GM12878 (cell line): ENCODE data around the gene PSMB3. TPM values are rescaled to one million over a fixed set of nuclear protein-coding genes. Genes with fewer than 3 reads are reported as not detected.

ENCODE experiments used
- YY1 ChIP-seq: IDR thresholded peaks from 2 replicates; pipeline ENCODE4 v1.6.1; 2011; ENCODE audit warnings: low read depth, mild to moderate bottlenecking, low read length
- microRNA-seq: library from miRNA; unstranded; fragments of <30 nt; microRNA quantifications from one replicate; pipeline ENCODE4, GENCODE V29; 2018
- polyA plus RNA-seq, 11 experiments: library from polyadenylated mRNA; depleted of rRNA in 4 of 11; unstranded in 6 of 11; stranded (reverse) in 5 of 11; fragments of >200 nt; fragmentation: Nextera tagmentation in 4 of 11; fragmentation: Illumina TruSeq in 1 of 11; extraction: Ambion mirVana in 4 of 11; extraction: Trizol in 1 of 11; gene quantifications; 1 replicate in 1 of 11; 2 replicates in 10 of 11; pipeline versions ENCODE4 v1.2.1 to v1.2.3, GENCODE V29; 2011 to 2016; ENCODE audit warnings: inconsistent platforms in 2 of 11, missing spikeins in 2 of 11, low read depth in 1 of 11
- small RNA-seq: library from RNA; depleted of rRNA; stranded (forward); fragments of <200 nt; gene quantifications from one replicate; pipeline ENCODE3, GENCODE V24; 2014
- total RNA-seq, 4 experiments: library from RNA; depleted of rRNA in 3 of 4; stranded (reverse); fragments of >200 nt in 3 of 4; fragmentation: Illumina TruSeq in 1 of 4; extraction: Trizol in 1 of 4; gene quantifications; 2 replicates each; pipeline versions ENCODE4 v1.2.1 to v1.2.3, GENCODE V29; 2013 to 2021
- TF ChIP-seq, protein P1 (sequence below): fragments of 450-650 bp; IDR thresholded peaks from 2 replicates; pipeline ENCODE4 v1.6.1; 2018; ENCODE audit warnings: mild to moderate bottlenecking, low read depth, moderate library complexity; ENCODE audit not compliant: partially characterized antibody
- TF ChIP-seq, protein P2 (sequence below): fragments of 150-350 bp; IDR thresholded peaks from 2 replicates; pipeline ENCODE4 v1.6.1; 2014; ENCODE audit warnings: mild to moderate bottlenecking, low read depth, low read length

The PSMB3 gene
- total and polyA plus RNA-seq, 10 of the 15 experiments (the other 5 are each of a cell fraction or from before 2014, with no cell fraction given): 300 to 2,130 (median 490) TPM

DNA sequence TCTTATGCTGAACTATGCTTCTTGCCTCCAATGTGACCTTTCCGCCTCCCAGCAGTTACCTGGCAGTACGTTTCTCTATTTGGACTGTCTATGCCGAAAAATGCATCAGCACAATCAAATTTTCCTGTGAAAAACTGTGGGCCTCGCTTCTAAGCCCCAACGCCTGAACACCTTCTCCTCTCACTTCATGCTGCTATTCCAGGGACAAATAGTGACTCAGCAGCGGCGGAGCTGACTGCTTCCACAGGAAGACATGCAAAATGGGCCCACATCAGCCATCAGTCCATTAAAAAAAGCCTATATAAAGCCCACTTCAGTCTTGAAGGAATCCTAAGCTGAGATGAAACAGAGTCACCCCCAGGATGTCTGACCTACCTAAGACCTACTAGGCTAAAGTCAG lies 57.3 kb downstream of the PSMB3 start (continued):
- TF ChIP-seq, protein P1, sequence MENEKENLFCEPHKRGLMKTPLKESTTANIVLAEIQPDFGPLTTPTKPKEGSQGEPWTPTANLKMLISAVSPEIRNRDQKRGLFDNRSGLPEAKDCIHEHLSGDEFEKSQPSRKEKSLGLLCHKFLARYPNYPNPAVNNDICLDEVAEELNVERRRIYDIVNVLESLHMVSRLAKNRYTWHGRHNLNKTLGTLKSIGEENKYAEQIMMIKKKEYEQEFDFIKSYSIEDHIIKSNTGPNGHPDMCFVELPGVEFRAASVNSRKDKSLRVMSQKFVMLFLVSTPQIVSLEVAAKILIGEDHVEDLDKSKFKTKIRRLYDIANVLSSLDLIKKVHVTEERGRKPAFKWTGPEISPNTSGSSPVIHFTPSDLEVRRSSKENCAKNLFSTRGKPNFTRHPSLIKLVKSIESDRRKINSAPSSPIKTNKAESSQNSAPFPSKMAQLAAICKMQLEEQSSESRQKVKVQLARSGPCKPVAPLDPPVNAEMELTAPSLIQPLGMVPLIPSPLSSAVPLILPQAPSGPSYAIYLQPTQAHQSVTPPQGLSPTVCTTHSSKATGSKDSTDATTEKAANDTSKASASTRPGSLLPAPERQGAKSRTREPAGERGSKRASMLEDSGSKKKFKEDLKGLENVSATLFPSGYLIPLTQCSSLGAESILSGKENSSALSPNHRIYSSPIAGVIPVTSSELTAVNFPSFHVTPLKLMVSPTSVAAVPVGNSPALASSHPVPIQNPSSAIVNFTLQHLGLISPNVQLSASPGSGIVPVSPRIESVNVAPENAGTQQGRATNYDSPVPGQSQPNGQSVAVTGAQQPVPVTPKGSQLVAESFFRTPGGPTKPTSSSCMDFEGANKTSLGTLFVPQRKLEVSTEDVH: no peak
- no peak for TF ChIP-seq YY1
- TF ChIP-seq, protein P2, sequence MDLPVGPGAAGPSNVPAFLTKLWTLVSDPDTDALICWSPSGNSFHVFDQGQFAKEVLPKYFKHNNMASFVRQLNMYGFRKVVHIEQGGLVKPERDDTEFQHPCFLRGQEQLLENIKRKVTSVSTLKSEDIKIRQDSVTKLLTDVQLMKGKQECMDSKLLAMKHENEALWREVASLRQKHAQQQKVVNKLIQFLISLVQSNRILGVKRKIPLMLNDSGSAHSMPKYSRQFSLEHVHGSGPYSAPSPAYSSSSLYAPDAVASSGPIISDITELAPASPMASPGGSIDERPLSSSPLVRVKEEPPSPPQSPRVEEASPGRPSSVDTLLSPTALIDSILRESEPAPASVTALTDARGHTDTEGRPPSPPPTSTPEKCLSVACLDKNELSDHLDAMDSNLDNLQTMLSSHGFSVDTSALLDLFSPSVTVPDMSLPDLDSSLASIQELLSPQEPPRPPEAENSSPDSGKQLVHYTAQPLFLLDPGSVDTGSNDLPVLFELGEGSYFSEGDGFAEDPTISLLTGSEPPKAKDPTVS: no peak
- TF ChIP-seq, all 136 proteins: peak for 0

Small RNA genes within 50 kb of the gene (microRNA-seq; reads per million reads assigned to microRNA genes)
- 2.3 reads per million, percentile 7 among the genes with 10 or more reads in this experiment for gene MIR4726

Small RNA genes within 50 kb of the gene (small RNA-seq; reads per million reads assigned to genes)
- 0.43 reads per million, percentile 5 among the genes with 10 or more reads in this experiment for gene MIR4726
- 1.8 reads per million, percentile 58 among the genes with 10 or more reads in this experiment for gene RNA5SP440
- gene RNU6-866P: not detected

Other genes with a start within 250 kb of the PSMB3 start
Only the 7 nearest of the 10 such genes appear.
- 4.8 and 5.0 TPM in 2 replicates for gene EPOP, start 77.8 kb upstream of the PSMB3 start, total RNA-seq (2014; rRNA removed)
- gene EPOP, start 77.8 kb upstream of the PSMB3 start, total RNA-seq (2014; rRNA removed; fragmentation: Illumina TruSeq; extraction: Trizol): 3.3 and 3.6 TPM in 2 replicates
- gene EPOP, start 77.8 kb upstream of the PSMB3 start, total RNA-seq (2021): 9.0 and 9.7 TPM in 2 replicates
- gene EPOP, start 77.8 kb upstream of the PSMB3 start, polyA plus RNA-seq (2011; rRNA removed): 7.7 and 8.2 TPM in 2 replicates
- gene EPOP, start 77.8 kb upstream of the PSMB3 start, polyA plus RNA-seq (2014; fragmentation: Illumina TruSeq; extraction: Trizol): 3.9 and 4.0 TPM in 2 replicates
- gene EPOP, start 77.8 kb upstream of the PSMB3 start, polyA plus RNA-seq (2014; fragmentation: Nextera tagmentation; extraction: Ambion mirVana): 1 to 10 TPM in 1 of 2 experiments, under 1 TPM in 1; 0.53 to 1.4 TPM
- 5.9 and 6.3 TPM in 2 replicates for gene EPOP, start 77.8 kb upstream of the PSMB3 start, polyA plus RNA-seq (2014; rRNA removed)
- 1 to 10 TPM; 1.6 to 2.2 TPM for gene EPOP, start 77.8 kb upstream of the PSMB3 start, polyA plus RNA-seq (2016; fragmentation: Nextera tagmentation; extraction: Ambion mirVana)
- gene MLLT6, start 47.5 kb upstream of the PSMB3 start, total RNA-seq (2014; rRNA removed): 44.2 and 46.0 TPM in 2 replicates
- 29.0 and 31.2 TPM in 2 replicates for gene MLLT6, start 47.5 kb upstream of the PSMB3 start, total RNA-seq (2014; rRNA removed; fragmentation: Illumina TruSeq; extraction: Trizol)
- 89.0 and 105 TPM in 2 replicates for gene MLLT6, start 47.5 kb upstream of the PSMB3 start, total RNA-seq (2021)
- gene MLLT6, start 47.5 kb upstream of the PSMB3 start, polyA plus RNA-seq (2011; rRNA removed): 33.8 and 47.5 TPM in 2 replicates
- 35.2 and 43.6 TPM in 2 replicates for gene MLLT6, start 47.5 kb upstream of the PSMB3 start, polyA plus RNA-seq (2014; fragmentation: Illumina TruSeq; extraction: Trizol)
- 1 to 10 TPM; 4.8 to 4.9 TPM for gene MLLT6, start 47.5 kb upstream of the PSMB3 start, polyA plus RNA-seq (2014; fragmentation: Nextera tagmentation; extraction: Ambion mirVana)
- gene MLLT6, start 47.5 kb upstream of the PSMB3 start, polyA plus RNA-seq (2014; rRNA removed): 75.7 and 82.4 TPM in 2 replicates
- gene MLLT6, start 47.5 kb upstream of the PSMB3 start, polyA plus RNA-seq (2016; fragmentation: Nextera tagmentation; extraction: Ambion mirVana): 1 to 10 TPM; 7.2 to 8.2 TPM
- gene CISD3, start 22.4 kb upstream of the PSMB3 start, total RNA-seq (2014; rRNA removed): 6.7 and 9.0 TPM in 2 replicates
- gene CISD3, start 22.4 kb upstream of the PSMB3 start, total RNA-seq (2014; rRNA removed; fragmentation: Illumina TruSeq; extraction: Trizol): 4.3 and 7.3 TPM in 2 replicates
- 25.4 and 28.5 TPM in 2 replicates for gene CISD3, start 22.4 kb upstream of the PSMB3 start, total RNA-seq (2021)
- gene CISD3, start 22.4 kb upstream of the PSMB3 start, polyA plus RNA-seq (2011; rRNA removed): 3.9 and 6.0 TPM in 2 replicates
- gene CISD3, start 22.4 kb upstream of the PSMB3 start, polyA plus RNA-seq (2014; fragmentation: Illumina TruSeq; extraction: Trizol): 2.9 and 4.3 TPM in 2 replicates
- 1 to 10 TPM; 2.6 to 5.3 TPM for gene CISD3, start 22.4 kb upstream of the PSMB3 start, polyA plus RNA-seq (2014; fragmentation: Nextera tagmentation; extraction: Ambion mirVana)
- gene CISD3, start 22.4 kb upstream of the PSMB3 start, polyA plus RNA-seq (2014; rRNA removed): 23.5 and 24.1 TPM in 2 replicates
- gene CISD3, start 22.4 kb upstream of the PSMB3 start, polyA plus RNA-seq (2016; fragmentation: Nextera tagmentation; extraction: Ambion mirVana): 10 to 100 TPM; 34.1 to 38.1 TPM
- 3.7 and 4.5 TPM in 2 replicates for gene PCGF2, start 4.4 kb upstream of the PSMB3 start, total RNA-seq (2014; rRNA removed)
- gene PCGF2, start 4.4 kb upstream of the PSMB3 start, total RNA-seq (2014; rRNA removed; fragmentation: Illumina TruSeq; extraction: Trizol): 2.7 and 3.1 TPM in 2 replicates
- gene PCGF2, start 4.4 kb upstream of the PSMB3 start, total RNA-seq (2021): 35.6 and 40.4 TPM in 2 replicates
- 7.9 and 15.1 TPM in 2 replicates for gene PCGF2, start 4.4 kb upstream of the PSMB3 start, polyA plus RNA-seq (2011; rRNA removed)
- 6.4 and 10.1 TPM in 2 replicates for gene PCGF2, start 4.4 kb upstream of the PSMB3 start, polyA plus RNA-seq (2014; fragmentation: Illumina TruSeq; extraction: Trizol)
- gene PCGF2, start 4.4 kb upstream of the PSMB3 start, polyA plus RNA-seq (2014; fragmentation: Nextera tagmentation; extraction: Ambion mirVana): 1 to 10 TPM; 3.1 to 9.8 TPM
- gene PCGF2, start 4.4 kb upstream of the PSMB3 start, polyA plus RNA-seq (2014; rRNA removed): 14.2 and 15.5 TPM in 2 replicates
- gene PCGF2, start 4.4 kb upstream of the PSMB3 start, polyA plus RNA-seq (2016; fragmentation: Nextera tagmentation; extraction: Ambion mirVana): 1 to 10 TPM; 3.0 to 4.1 TPM
- gene PIP4K2B, start 46.8 kb downstream of the PSMB3 start, total RNA-seq (2014; rRNA removed): 15.3 and 15.8 TPM in 2 replicates
- gene PIP4K2B, start 46.8 kb downstream of the PSMB3 start, total RNA-seq (2014; rRNA removed; fragmentation: Illumina TruSeq; extraction: Trizol): 18.1 and 22.0 TPM in 2 replicates
- 30.2 and 30.3 TPM in 2 replicates for gene PIP4K2B, start 46.8 kb downstream of the PSMB3 start, total RNA-seq (2021)
- 16.7 and 22.4 TPM in 2 replicates for gene PIP4K2B, start 46.8 kb downstream of the PSMB3 start, polyA plus RNA-seq (2011; rRNA removed)
- gene PIP4K2B, start 46.8 kb downstream of the PSMB3 start, polyA plus RNA-seq (2014; fragmentation: Illumina TruSeq; extraction: Trizol): 24.8 and 26.6 TPM in 2 replicates
- gene PIP4K2B, start 46.8 kb downstream of the PSMB3 start, polyA plus RNA-seq (2014; fragmentation: Nextera tagmentation; extraction: Ambion mirVana): 1 to 10 TPM; 3.8 to 4.0 TPM
- 21.1 and 24.5 TPM in 2 replicates for gene PIP4K2B, start 46.8 kb downstream of the PSMB3 start, polyA plus RNA-seq (2014; rRNA removed)
- 1 to 10 TPM; 8.2 to 8.5 TPM for gene PIP4K2B, start 46.8 kb downstream of the PSMB3 start, polyA plus RNA-seq (2016; fragmentation: Nextera tagmentation; extraction: Ambion mirVana)
- gene CWC25, start 72.6 kb downstream of the PSMB3 start, total RNA-seq (2014; rRNA removed): 14.7 and 17.5 TPM in 2 replicates
- 18.5 and 19.9 TPM in 2 replicates for gene CWC25, start 72.6 kb downstream of the PSMB3 start, total RNA-seq (2014; rRNA removed; fragmentation: Illumina TruSeq; extraction: Trizol)
- gene CWC25, start 72.6 kb downstream of the PSMB3 start, total RNA-seq (2021): 15.9 and 17.1 TPM in 2 replicates
- gene CWC25, start 72.6 kb downstream of the PSMB3 start, polyA plus RNA-seq (2011; rRNA removed): 29.6 and 30.7 TPM in 2 replicates
- gene CWC25, start 72.6 kb downstream of the PSMB3 start, polyA plus RNA-seq (2014; fragmentation: Illumina TruSeq; extraction: Trizol): 29.7 and 29.9 TPM in 2 replicates
- gene CWC25, start 72.6 kb downstream of the PSMB3 start, polyA plus RNA-seq (2014; fragmentation: Nextera tagmentation; extraction: Ambion mirVana): 10 to 100 TPM; 25.0 to 29.7 TPM
- gene CWC25, start 72.6 kb downstream of the PSMB3 start, polyA plus RNA-seq (2014; rRNA removed): 19.9 and 28.1 TPM in 2 replicates
- gene CWC25, start 72.6 kb downstream of the PSMB3 start, polyA plus RNA-seq (2016; fragmentation: Nextera tagmentation; extraction: Ambion mirVana): 10 to 100 TPM; 15.4 to 20.9 TPM
- 2,317 and 2,414 TPM in 2 replicates for gene RPL23, start 101.0 kb downstream of the PSMB3 start, total RNA-seq (2014; rRNA removed)
- 3,231 and 3,325 TPM in 2 replicates for gene RPL23, start 101.0 kb downstream of the PSMB3 start, total RNA-seq (2014; rRNA removed; fragmentation: Illumina TruSeq; extraction: Trizol)
- gene RPL23, start 101.0 kb downstream of the PSMB3 start, total RNA-seq (2021): 2,200 and 2,256 TPM in 2 replicates
- gene RPL23, start 101.0 kb downstream of the PSMB3 start, polyA plus RNA-seq (2011; rRNA removed): 2,867 and 3,528 TPM in 2 replicates
- gene RPL23, start 101.0 kb downstream of the PSMB3 start, polyA plus RNA-seq (2014; fragmentation: Illumina TruSeq; extraction: Trizol): 4,821 and 5,052 TPM in 2 replicates
- 1,000 to 10,000 TPM; 3,319 to 3,754 TPM for gene RPL23, start 101.0 kb downstream of the PSMB3 start, polyA plus RNA-seq (2014; fragmentation: Nextera tagmentation; extraction: Ambion mirVana)
- 3,219 and 3,296 TPM in 2 replicates for gene RPL23, start 101.0 kb downstream of the PSMB3 start, polyA plus RNA-seq (2014; rRNA removed)
- 1,000 to 10,000 TPM; 2,341 to 2,536 TPM for gene RPL23, start 101.0 kb downstream of the PSMB3 start, polyA plus RNA-seq (2016; fragmentation: Nextera tagmentation; extraction: Ambion mirVana)